ENCODE results near the gene CCDC88C.
A peak's percentile ranks its signal among the peaks of the same experiment; 100 is the strongest.

Gene CCDC88C

GRCh38 chr14:91405724-91406435 is 11.7 kb downstream of the CCDC88C start:
- Histone ChIP-seq H3K4me2 (ENCODE audit: insufficient read depth, low read length) (no peak overlapping the region), H3K27ac (ENCODE audit: low read length) (no peak overlapping the region; the same call in 1 of the 2 replicates)

GRCh38 chr14:91405241-91405721 is 12.3 kb downstream of the CCDC88C start:
- H3K27ac ChIP-seq (ENCODE audit: low read length) = no peak overlapping the region
- no peak for ATAC-seq (ENCODE audit: insufficient read depth, low read depth)

More at GRCh38 chr14:91405724-91406435, 11.7 kb downstream of the CCDC88C start:
- Histone ChIP-seq H3K79me2 (ENCODE audit: insufficient read depth, low read length) (peaks cover 96% of the 10 kb centered on the region), H3K9me3 (ENCODE audit: insufficient read depth, low read length, severe bottlenecking) (no peaks in the 10 kb centered on the region), H3K4me3 (ENCODE audit: low read depth in 1 of 2, low read length in 2 of 2) (no peak overlapping the region), H3K27me3 (ENCODE audit: insufficient read depth, low read length, poor library complexity) (no peaks in the 10 kb centered on the region), H4K20me1 (ENCODE audit: insufficient read depth, low read length) (peaks cover 75% of the 10 kb centered on the region), H3K4me1 (ENCODE audit: insufficient read depth, low read length) (peaks cover 9% of the 10 kb centered on the region), H2AFZ (ENCODE audit: low read depth, low read length) (no peak overlapping the region), H3K36me3 (ENCODE audit: insufficient read depth, low read length) (peaks cover 57% of the 10 kb centered on the region), H3K9ac (ENCODE audit: low read depth, low read length) (no peak overlapping the region)
- ATAC-seq (ENCODE audit: insufficient read depth, low read depth) = no peak
- TF ChIP-seq EZH2 (IDR thresholded peaks at IDR 0.05; ENCODE audit: borderline replicate concordance, low read depth, low read length, severe bottlenecking) = no peak
- TF ChIP-seq CTCF (IDR thresholded peaks at IDR 0.05; ENCODE audit: borderline replicate concordance, extremely low read depth, low read length, poor library complexity, severe bottlenecking) = no peak
- DNase-seq = no peak

GRCh38 chr14:91402771-91403600 is 14.6 kb downstream of the CCDC88C start:
- Histone ChIP-seq H3K9ac (ENCODE audit: low read depth, low read length) (no peak overlapping the region), H3K36me3 (ENCODE audit: insufficient read depth, low read length) (peaks cover 36% of the 10 kb centered on the region), H3K27ac (ENCODE audit: low read length) (peak overlapping the region; percentile 35)

More at GRCh38 chr14:91405241-91405721, 12.3 kb downstream of the CCDC88C start:
- no peak overlapping the region for H3K4me2 ChIP-seq (ENCODE audit: insufficient read depth, low read length)
- no peak overlapping the region for H3K4me3 ChIP-seq (ENCODE audit: low read depth in 1 of 2, low read length in 2 of 2)
- no peaks in the 10 kb centered on the region for H3K27me3 ChIP-seq (ENCODE audit: insufficient read depth, low read length, poor library complexity)
- DNase-seq = no peak
- no peak overlapping the region for H2AFZ ChIP-seq (ENCODE audit: low read depth, low read length)
- TF ChIP-seq EZH2 (IDR thresholded peaks at IDR 0.05; ENCODE audit: borderline replicate concordance, low read depth, low read length, severe bottlenecking) (no peak), CTCF (IDR thresholded peaks at IDR 0.05; ENCODE audit: borderline replicate concordance, extremely low read depth, low read length, poor library complexity, severe bottlenecking) (no peak)
- H3K4me1 ChIP-seq (ENCODE audit: insufficient read depth, low read length) = peaks cover 11% of the 10 kb centered on the region
- H3K79me2 ChIP-seq (ENCODE audit: insufficient read depth, low read length) = peaks cover 96% of the 10 kb centered on the region
- no peak overlapping the region for H3K9ac ChIP-seq (ENCODE audit: low read depth, low read length)
- peaks cover 53% of the 10 kb centered on the region for H3K36me3 ChIP-seq (ENCODE audit: insufficient read depth, low read length)
- no peaks in the 10 kb centered on the region for H3K9me3 ChIP-seq (ENCODE audit: insufficient read depth, low read length, severe bottlenecking)
- peaks cover 75% of the 10 kb centered on the region for H4K20me1 ChIP-seq (ENCODE audit: insufficient read depth, low read length)

More at GRCh38 chr14:91402771-91403600, 14.6 kb downstream of the CCDC88C start:
- DNase-seq (no peak), ATAC-seq (ENCODE audit: insufficient read depth, low read depth) (no peak)
- TF ChIP-seq EZH2 (IDR thresholded peaks at IDR 0.05; ENCODE audit: borderline replicate concordance, low read depth, low read length, severe bottlenecking) = no peak
- no peak for TF ChIP-seq CTCF (IDR thresholded peaks at IDR 0.05; ENCODE audit: borderline replicate concordance, extremely low read depth, low read length, poor library complexity, severe bottlenecking)
- Histone ChIP-seq H4K20me1 (ENCODE audit: insufficient read depth, low read length) (peaks cover 78% of the 10 kb centered on the region), H3K9me3 (ENCODE audit: insufficient read depth, low read length, severe bottlenecking) (no peaks in the 10 kb centered on the region), H3K4me1 (ENCODE audit: insufficient read depth, low read length) (peaks cover 30% of the 10 kb centered on the region), H2AFZ (ENCODE audit: low read depth, low read length) (no peak overlapping the region), H3K27me3 (ENCODE audit: insufficient read depth, low read length, poor library complexity) (no peaks in the 10 kb centered on the region), H3K4me2 (ENCODE audit: insufficient read depth, low read length) (no peak overlapping the region), H3K4me3 (ENCODE audit: low read depth in 1 of 2, low read length in 2 of 2) (no peak overlapping the region), H3K79me2 (ENCODE audit: insufficient read depth, low read length) (peaks cover 94% of the 10 kb centered on the region)

All from DND-41 (cell line).